GM12873 (cell line): ENCODE measurements around the gene RAB17.

Experiments used
- TF ChIP-seq, protein P1 (sequence below): IDR thresholded peaks from 2 replicates; pipeline ENCODE4 v1.5.1; 2012; ENCODE audit warnings: low read depth, mild to moderate bottlenecking, moderate library complexity, low read length, control low read depth; ENCODE audit not compliant: insufficient read depth; ENCODE audit errors: missing control alignments

Gene RAB17

GRCh38 chr2:237604960-237605359, 14.4 kb upstream of the RAB17 start:
- TF ChIP-seq, protein P1, sequence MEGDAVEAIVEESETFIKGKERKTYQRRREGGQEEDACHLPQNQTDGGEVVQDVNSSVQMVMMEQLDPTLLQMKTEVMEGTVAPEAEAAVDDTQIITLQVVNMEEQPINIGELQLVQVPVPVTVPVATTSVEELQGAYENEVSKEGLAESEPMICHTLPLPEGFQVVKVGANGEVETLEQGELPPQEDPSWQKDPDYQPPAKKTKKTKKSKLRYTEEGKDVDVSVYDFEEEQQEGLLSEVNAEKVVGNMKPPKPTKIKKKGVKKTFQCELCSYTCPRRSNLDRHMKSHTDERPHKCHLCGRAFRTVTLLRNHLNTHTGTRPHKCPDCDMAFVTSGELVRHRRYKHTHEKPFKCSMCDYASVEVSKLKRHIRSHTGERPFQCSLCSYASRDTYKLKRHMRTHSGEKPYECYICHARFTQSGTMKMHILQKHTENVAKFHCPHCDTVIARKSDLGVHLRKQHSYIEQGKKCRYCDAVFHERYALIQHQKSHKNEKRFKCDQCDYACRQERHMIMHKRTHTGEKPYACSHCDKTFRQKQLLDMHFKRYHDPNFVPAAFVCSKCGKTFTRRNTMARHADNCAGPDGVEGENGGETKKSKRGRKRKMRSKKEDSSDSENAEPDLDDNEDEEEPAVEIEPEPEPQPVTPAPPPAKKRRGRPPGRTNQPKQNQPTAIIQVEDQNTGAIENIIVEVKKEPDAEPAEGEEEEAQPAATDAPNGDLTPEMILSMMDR: no peak

- TF ChIP-seq, protein P1: no peak
Measured at GRCh38 chr2:237604391-237604790, 13.9 kb upstream of the RAB17 start.

DNA sequence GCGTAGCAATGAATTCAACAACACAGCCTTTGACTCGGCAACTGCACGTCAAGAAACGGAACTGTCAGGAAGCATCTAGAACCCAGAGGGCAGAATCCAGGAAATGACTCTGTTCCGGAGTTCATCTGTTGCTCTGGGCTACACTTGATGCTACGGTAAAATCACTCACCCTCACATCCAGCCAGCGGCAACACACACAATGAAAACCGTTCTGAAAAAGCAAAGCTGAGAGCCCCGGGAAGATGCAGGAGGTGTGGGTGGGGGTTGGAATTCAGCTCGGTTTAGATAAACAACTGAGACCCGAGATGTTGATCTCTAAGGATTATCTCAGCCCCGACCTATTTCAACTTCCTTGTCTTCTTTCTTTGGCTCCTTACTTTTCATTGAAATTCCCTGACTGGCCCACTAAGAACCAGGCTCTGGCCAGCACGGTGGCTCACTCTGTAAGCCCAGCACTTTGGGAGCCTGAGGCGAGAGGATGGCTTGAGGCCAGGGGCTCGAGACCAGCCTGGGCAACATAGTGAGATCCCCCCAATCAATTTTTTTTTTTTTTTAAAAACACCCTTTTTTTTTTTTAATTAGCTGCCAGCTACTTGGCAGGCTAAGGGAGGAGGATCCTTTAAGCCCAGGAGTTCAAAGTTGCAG, 13.3 kb upstream of the RAB17 start:
- TF ChIP-seq, protein P1: no peak

GRCh38 chr2:237603049-237603717, 12.6 kb upstream of the RAB17 start:
- TF ChIP-seq, protein P1: no peak

DNA sequence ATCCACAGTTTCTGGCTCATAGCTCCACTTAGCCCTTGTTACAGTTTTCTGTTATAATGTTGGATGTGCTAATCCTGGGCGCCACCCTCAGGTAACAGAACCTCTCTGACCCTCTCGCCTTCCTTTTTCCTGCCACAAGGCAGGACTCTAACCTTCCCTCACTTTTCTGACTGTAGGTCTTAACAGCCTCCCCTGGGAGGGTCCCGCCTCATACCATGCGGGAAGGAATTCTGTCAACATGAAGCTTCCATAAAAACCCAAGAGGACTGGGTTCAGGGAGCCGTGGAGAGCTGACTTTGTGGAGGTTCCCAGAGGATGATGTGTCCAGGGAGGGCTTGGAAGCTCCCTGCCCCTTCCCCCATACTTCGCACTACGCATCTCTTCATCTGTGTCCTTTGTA, 11.9 kb upstream of the RAB17 start:
- TF ChIP-seq, protein P1: no peak

- TF ChIP-seq, protein P1: no peak
Measured at GRCh38 chr2:237601453-237602116, 11.1 kb upstream of the RAB17 start.

GRCh38 chr2:237600205-237600846, 9.8 kb upstream of the RAB17 start:
- TF ChIP-seq, protein P1: no peak
